Stimulated activated naive CD4-positive, alpha-beta T cell (primary cell): ENCODE measurements around the gene FAM131B.
A peak's percentile ranks its signal among the peaks of the same experiment; 100 is the strongest.

Experiments used
- DNase-seq, 6 experiments: peaks; one replicate each; lab custom pipeline; 2025; lab: John Stamatoyannopoulos, UW

FAM131B gene

DNA sequence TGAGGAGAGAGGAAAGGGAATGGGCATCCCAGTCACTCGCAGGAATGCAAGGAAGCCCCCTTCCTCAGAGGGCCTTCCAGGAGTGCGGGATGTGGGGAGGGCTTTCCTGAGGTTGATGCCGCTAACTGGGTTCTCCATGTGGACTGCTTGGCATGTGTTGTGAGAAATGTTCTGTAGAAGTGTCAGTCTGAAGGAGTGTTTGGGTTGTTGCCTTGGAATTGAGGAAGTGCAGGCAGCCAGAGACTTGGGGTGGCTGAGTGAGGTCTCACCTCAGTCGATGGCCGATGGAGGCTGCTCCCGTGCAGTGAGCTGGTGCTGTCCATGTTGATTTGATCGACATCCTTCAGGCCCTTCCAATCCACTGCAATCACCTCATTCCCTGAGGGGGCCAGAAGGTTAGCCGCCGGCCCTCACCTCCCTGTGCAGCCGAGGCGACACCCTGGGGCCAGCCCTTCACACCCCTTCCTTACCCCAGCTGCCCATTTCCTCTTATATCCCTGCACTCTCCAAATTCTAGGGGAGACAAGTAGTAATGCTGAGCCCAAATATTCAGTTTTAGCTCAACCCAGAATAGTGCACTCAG, 2.7 kb downstream of the FAM131B start:
- no peak for DNase-seq

DNA sequence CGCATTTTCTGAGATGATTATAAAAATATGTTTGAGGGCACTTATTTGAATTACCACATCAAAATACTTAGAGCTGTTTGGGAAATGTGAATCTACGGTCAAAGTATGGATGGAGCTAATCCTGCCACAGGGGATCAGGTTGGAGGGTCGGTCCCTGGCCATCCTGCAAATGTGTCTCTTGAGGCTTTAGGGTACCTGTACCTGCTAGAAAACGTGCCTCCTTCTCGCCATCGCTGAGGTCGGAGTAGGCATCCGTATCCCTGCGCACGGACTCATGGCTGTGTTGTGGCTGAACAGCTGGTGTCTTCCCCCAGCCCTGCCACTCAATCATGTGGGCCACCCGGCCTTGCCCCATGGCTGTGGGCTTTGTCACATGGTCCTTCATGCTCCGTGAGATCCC, 3.9 kb downstream of the FAM131B start:
- no peak for DNase-seq

- no peak for DNase-seq
These were observed 6.0 kb downstream of the FAM131B start for GRCh38 chr7:143356414-143357050.

DNA sequence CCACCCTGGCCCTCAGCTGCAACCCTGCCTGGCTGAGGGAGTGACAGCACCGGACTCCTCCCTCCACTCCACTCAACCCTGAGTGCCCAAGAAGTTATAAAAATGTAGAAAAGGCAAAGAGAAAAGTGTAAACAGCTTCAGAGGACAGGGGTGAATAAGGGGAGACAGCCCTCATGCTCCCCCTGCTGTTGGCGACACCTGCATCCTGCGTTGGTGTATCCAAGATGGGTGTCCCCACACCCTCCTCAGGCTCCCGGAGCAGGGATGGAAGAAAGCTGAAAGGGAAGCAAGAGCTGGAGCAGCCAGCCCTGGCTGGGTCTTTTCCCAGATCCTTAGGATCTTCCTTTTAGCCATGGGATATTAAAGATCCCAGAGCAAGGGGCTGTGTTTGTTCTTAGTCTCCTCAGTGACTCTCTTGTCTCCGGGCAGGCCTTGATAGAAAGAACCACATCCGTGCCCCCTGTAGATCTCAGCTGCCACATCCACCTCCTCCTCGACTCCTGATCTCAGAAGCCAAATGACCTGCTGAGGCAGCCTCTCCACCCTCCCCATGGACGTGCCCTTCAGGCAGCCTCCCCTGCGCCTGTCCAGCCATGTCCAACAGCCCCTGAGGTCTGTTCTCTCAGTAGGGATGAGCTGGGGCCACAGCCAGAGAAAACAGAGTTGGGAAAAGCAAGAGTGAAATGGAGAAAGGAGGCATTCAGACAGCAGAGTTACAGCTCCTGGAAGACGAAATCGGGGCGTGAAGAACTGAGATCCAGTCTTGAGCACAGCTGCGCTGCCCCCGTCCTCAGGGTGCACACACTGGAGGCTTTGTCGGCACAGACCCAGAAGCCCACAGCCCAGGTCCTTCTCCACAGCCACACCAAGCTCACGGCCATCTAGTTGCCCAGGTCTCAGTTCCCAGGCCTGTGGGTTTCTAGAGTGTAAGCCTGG, 6.8 kb downstream of the FAM131B start:
- DNase-seq: no peak

- no peak for DNase-seq
These were observed 7.5 kb downstream of the FAM131B start for GRCh38 chr7:143354965-143355364.

DNA sequence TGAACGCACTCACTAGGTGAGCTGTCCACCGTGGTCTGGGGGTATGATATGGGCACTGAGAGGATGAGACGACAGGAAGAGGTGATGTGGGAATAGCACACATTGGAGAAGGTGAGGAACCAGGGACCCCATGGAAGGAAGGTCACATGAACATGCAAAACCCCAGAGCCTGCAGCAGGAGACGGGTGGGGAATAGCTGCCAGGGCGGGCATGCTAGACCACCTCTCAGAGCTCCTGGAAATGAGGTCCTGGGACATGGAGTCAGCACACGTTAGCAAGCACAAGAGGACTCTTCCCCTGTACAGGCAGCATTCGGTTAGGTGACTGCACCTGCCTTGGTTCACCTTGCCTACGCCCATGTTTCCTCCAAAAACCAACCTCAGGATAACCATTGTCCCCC, 8.1 kb downstream of the FAM131B start:
- DNase-seq: no peak

- DNase-seq: no peak
These were observed 9.9 kb downstream of the FAM131B start for GRCh38 chr7:143352531-143353002.

DNA sequence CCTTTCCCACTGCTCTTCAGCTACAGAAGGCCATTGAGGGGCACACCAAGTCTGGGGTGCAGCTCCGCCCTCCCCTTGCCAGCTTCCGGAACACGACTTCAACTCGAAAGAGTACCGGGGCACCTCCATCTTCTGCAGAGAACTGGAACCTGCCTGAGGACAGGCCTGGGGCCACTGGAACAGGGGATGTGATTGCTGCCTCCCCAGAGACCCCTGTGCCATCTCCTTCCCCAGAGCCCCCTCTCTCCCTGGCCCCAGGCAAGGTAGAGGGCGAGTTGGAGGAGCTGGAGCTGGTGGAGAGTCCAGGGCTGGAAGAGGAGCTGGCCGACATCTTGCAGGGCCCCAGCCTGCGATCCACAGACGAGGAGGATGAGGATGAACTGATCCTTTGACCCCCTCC, 10.9 kb downstream of the FAM131B start:
- no peak for DNase-seq

DNA sequence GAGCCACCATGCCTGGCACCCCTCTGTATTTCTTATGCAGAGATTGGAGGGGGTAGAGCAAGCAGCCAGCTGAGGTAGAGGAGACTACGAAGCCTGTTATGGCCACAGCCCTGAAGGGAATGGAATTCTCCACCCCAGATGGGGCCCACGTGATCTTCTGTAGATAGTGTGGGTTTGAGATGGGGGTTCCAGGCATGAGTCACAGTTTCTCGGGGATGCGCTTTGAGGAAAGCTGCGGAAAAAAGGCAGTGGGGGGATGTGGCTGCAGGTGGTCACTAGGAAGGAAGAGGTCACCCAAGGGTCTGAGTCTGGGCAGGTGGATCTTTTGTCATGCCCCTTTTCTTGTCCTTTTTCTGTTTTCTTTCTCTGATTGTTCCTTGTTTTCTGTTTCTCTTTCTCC, 11.5 kb downstream of the FAM131B start:
- no peak for DNase-seq

DNA sequence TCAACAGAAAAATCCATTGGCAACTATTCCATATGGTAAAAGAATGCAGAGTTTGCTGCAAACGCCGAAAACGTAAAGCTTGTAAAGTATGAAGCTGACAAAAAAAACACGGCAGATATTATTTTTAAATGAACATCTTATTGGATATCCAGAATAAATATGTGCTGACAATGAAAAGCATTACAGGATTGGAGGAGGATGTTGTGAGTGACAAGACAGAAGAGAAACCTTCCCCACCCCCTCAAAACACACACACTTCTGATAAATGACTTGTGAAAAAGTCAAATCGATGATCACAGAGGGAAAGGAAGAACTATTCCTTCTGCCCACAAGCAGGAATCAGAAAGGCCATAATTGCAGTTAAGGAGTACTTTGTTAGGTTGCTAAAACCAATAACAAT, 14.6 kb downstream of the FAM131B start:
- no peak for DNase-seq

- DNase-seq: no peak
These were observed 16.5 kb downstream of the FAM131B start for GRCh38 chr7:143346018-143346417.

- peak; percentile 14 to 52 (median 39) for DNase-seq
These were observed 17.0 kb downstream of the FAM131B start for GRCh38 chr7:143345428-143345900.

GRCh38 chr7:143343596-143343995, 18.9 kb downstream of the FAM131B start:
- DNase-seq: no peak

DNA sequence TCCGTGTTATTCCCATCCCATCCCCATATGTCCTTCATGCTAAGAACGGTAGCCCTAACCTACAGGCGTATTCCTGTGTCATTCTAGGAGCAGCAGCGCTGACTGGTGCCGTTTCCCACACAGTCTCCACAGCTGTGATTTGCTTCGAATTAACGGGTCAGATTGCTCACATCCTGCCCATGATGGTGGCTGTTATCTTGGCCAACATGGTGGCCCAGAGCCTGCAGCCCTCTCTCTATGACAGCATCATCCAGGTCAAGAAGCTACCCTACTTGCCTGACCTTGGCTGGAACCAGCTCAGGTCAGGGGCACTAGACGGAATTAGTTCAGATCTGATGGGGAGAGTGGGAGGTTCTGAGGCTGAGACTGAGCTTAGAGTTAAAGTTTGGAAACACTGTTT, 20.7 kb downstream of the FAM131B start:
- DNase-seq: no peak

DNA sequence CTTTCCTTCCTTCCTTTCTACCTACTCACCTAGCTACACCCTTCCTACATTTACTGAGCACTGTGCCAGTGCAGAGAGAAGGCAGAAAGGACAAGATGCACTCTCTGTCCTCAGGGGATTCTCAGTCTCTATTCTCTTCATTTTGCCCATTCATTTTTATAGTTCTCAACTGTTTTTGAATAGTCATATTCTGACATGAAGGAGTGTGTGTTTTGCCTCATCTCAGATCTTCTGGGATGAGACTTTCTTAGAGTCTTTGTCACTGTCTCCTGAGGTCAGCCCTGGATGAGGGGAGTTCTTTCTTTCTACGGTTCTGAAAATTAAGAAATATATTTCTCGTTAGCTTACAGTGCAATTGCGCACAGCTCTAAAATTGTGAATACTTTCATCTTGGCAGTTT, 25.3 kb downstream of the FAM131B start:
- no peak for DNase-seq

- DNase-seq: no peak
These were observed 28.3 kb downstream of the FAM131B start for GRCh38 chr7:143334244-143334643.

GRCh38 chr7:143331179-143331801, 31.2 kb downstream of the FAM131B start:
- no peak for DNase-seq

- no peak for DNase-seq
These were observed 32.9 kb downstream of the FAM131B start for GRCh38 chr7:143329471-143330170.

- no peak for DNase-seq
These were observed 34.6 kb downstream of the FAM131B start for GRCh38 chr7:143327903-143328302.

DNA sequence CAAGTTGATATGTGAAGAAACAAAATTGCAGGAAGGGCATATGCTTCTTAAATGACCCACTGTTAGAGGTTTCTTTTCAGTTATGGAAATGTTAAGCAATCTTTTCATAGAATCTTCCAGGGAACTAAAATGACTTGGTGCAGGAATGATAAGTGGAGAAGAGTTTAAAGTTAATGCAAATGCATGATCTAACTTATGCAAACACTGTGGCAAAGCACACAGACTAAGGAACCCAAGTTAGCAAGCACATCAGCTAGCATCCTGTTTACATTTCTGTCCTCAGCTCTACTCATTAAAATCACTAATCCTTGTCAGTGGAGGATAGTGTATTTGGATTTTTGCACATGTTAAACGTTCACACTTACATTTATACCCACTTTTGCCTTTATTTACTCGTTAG, 37.3 kb downstream of the FAM131B start:
- no peak for DNase-seq

DNA sequence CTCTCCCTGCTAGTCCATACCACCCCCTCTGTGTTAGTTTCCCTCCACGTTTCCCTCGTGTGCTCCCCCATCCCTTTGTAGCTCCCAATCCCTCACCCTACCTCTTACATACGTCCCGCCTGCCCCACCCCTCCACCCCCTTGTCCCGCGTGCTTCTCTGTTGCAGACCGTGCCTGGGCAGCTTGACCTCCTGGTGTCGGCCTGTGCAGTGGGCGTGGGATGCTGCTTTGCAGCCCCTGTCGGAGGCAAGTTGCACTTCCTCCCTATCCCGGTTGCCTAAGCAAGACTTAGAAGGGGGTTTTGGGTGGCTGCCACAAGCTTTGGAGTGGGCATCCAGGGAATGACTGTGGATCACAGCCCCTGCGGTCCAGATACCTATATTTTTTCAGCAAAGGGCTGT, 38.9 kb downstream of the FAM131B start:
- no peak for DNase-seq
